K562 (cell line): ENCODE results near the gene CHURC1.

ENCODE experiments used
- CREM ChIP-seq: IDR thresholded peaks from 2 replicates; pipeline ENCODE4 v1.6.1; 2014; ENCODE audit warnings: antibody characterized with exemption, low read depth
- CTCF ChIP-seq, 3 experiments: IDR thresholded peaks in 2 of 3; conservative IDR thresholded peaks in 1 of 3; 2 replicates each; pipeline ENCODE4 v1.5.1; 2011 to 2012; ENCODE audit warnings: low read length in 3 of 3, mild to moderate bottlenecking in 3 of 3, control low read depth in 2 of 3, improper control_type of control experiment in 1 of 3, inconsistent platforms in 1 of 3, low read depth in 1 of 3, mixed read lengths in 1 of 3, moderate library complexity in 1 of 3; ENCODE audit not compliant: insufficient read depth in 2 of 3
- ELF1 ChIP-seq: fragments of 200-800 bp; sonication (Bioruptor generic); IDR thresholded peaks from 2 replicates; pipeline ENCODE4 v1.6.1; 2016; ENCODE audit warnings: missing genetic modification characterization, missing compliant biosample characterization
- ELF4 ChIP-seq: fragments of 450-650 bp; formaldehyde crosslinking; IDR thresholded peaks from 2 replicates; pipeline ENCODE4 v1.4.0; 2022; ENCODE audit warnings: missing genetic modification characterization
- FOXP4 ChIP-seq: sonication (generic); formaldehyde crosslinking; IDR thresholded peaks from 2 replicates; pipeline ENCODE4 v1.8.0; 2022; ENCODE audit warnings: mild to moderate bottlenecking, missing genetic modification reagents, borderline replicate concordance
- GATA2 ChIP-seq: sonication (generic); formaldehyde crosslinking; IDR thresholded peaks from 2 replicates; pipeline ENCODE4 v1.4.0; 2020; ENCODE audit warnings: mild to moderate bottlenecking, missing genetic modification reagents
- IRF9 ChIP-seq: fragments of 450-650 bp; IDR thresholded peaks from 2 replicates; pipeline ENCODE4 v1.6.1; 2016; ENCODE audit warnings: missing biosample characterization, missing genetic modification characterization
- NR3C1 ChIP-seq: sonication (generic); formaldehyde crosslinking; IDR thresholded peaks from 2 replicates; pipeline ENCODE4 v1.8.1; 2022; ENCODE audit warnings: missing genetic modification reagents
- PHTF2 ChIP-seq: fragments of 250-450 bp; sonication (Bioruptor Pico); IDR thresholded peaks from 2 replicates; pipeline ENCODE4 v1.5.0; 2021; ENCODE audit warnings: mild to moderate bottlenecking
- RBM34 ChIP-seq: fragments of 200-400 bp; formaldehyde crosslinking; IDR thresholded peaks from 2 replicates; pipeline ENCODE4 v1.6.1; 2018; ENCODE audit warnings: low read length, borderline replicate concordance; ENCODE audit not compliant: insufficient read depth
- TAF1 ChIP-seq: IDR thresholded peaks from 2 replicates; pipeline ENCODE4 v1.6.1; 2011; ENCODE audit warnings: mild to moderate bottlenecking, low read length, moderate library complexity; ENCODE audit not compliant: insufficient read depth, control insufficient read depth, severe bottlenecking; ENCODE audit errors: extremely low read depth
- TOE1 ChIP-seq, 2 experiments: fragments of 450-650 bp in 1 of 2; sonication (generic) in 1 of 2; formaldehyde crosslinking in 1 of 2; IDR thresholded peaks; 2 replicates each; pipeline versions ENCODE4 v1.7.1 to v1.8.0; 2016 to 2022; ENCODE audit warnings: borderline replicate concordance in 2 of 2, mild to moderate bottlenecking in 2 of 2, antibody characterized with exemption in 1 of 2, inconsistent platforms in 1 of 2, low read depth in 1 of 2, missing genetic modification reagents in 1 of 2, moderate library complexity in 1 of 2
- ZFP36 ChIP-seq: fragments of 150-350 bp; IDR thresholded peaks from 2 replicates; pipeline ENCODE4 v1.6.1; 2018; ENCODE audit warnings: low read length, low read depth; ENCODE audit not compliant: partially characterized antibody
- ZNF398 ChIP-seq: fragments of 250-450 bp; sonication (Bioruptor Pico); IDR thresholded peaks from 2 replicates; pipeline ENCODE4 v1.8.0; 2021; ENCODE audit warnings: moderate library complexity, mild to moderate bottlenecking, inconsistent platforms

DNA sequence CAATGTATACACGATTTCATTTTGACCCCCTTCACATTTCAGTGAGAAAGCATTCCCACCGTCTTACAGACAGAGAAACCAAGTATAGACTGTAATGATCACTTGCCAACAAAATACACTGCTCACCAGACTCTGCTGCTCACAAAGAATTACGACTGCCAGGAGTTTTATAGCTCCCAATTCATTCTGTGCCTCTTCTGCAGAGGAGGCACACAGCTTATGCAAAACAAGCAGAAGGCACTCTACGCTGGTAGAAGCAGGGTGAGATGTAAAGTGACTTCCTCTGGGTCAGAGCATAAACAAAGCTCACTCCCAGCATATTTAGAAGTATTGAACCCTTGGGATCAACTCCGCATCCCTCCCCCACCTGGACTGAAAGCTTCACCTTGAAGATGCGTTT lies 49.1 kb upstream of the CHURC1 start:
- TF ChIP-seq GATA2 (CRISPR knock-in tag) = no peak
- no peak for TF ChIP-seq CTCF (IDR thresholded peaks at IDR 0.05 in 2 of 3, conservative IDR thresholded peaks at IDR 0.05 in 1 of 3; ENCODE audit: insufficient read depth in 2 of 3, low read depth in 1 of 3, low read length in 3 of 3)
- TF ChIP-seq NR3C1 (CRISPR knock-in tag) = no peak
- no peak for TF ChIP-seq ZFP36
- no peak for TF ChIP-seq IRF9
- no peak for TF ChIP-seq ELF1 (tag)
- no peak for TF ChIP-seq ZNF398 (CRISPR knock-in tag)
- no peak for TF ChIP-seq FOXP4
- no peak for TF ChIP-seq TAF1
- TF ChIP-seq CREM = no peak
- no peak for TF ChIP-seq PHTF2 (CRISPR knock-in tag)
- TF ChIP-seq RBM34 = no peak
- TF ChIP-seq ELF4 (CRISPR knock-in tag) = no peak
- no peak for TF ChIP-seq TOE1 (IDR thresholded peaks at IDR 0.05; ENCODE audit: borderline replicate concordance)
- TF ChIP-seq TOE1 (CRISPR knock-in tag; IDR thresholded peaks at IDR 0.05; ENCODE audit: borderline replicate concordance, low read depth) = no peak
